HCT116 (cell line): Measurements from ENCODE around the gene CYTL1. TPM values are rescaled to one million over a fixed set of nuclear protein-coding genes. Genes with fewer than 3 reads are reported as not detected.

Experiments
- ATAC-seq: fragments of 200-7000 bp; cut with Tn5 transposase; 2 replicates; pipeline ENCODE4 v1.9.1; 2020; ENCODE audit warnings: mild to moderate bottlenecking, moderate library complexity
- BruUV-seq: library from RNA; stranded (reverse); fragments of 400-500 nt; replicated peaks from 2 replicates; lab custom pipeline; 2021; lab: Mats Ljungman, UMichigan
- CTCF ChIA-PET: fragments of 300-600 bp; sonication (Branson Sonifier 250); formaldehyde crosslinking; loops from one replicate; lab custom pipeline; 2021; ENCODE audit warnings: antibody characterized with exemption; lab: Charles Lee
- POLR2A ChIA-PET: fragments of 300-600, 350-600 bp; sonication (Branson Sonifier 250); formaldehyde crosslinking; loops from one replicate; lab custom pipeline; 2021; ENCODE audit warnings: antibody characterized with exemption; lab: Charles Lee
- RAD21 ChIA-PET, 2 experiments: fragments of 300-600 bp; sonication (Branson Sonifier 250); formaldehyde crosslinking; loops; one replicate each; lab custom pipeline; 2023; ENCODE audit warnings: low total read pairs in 2 of 2; ENCODE audit not compliant: uncharacterized antibody in 2 of 2, unreplicated experiment in 2 of 2, low non-redundant PET in 1 of 2; lab: Charles Lee
- DNase-seq: peaks from one replicate; pipeline ENCODE4 v3.0.0-alpha.2; 2010; ENCODE audit warnings: low read depth, low spot score
- H2AFZ ChIP-seq: fragments of 200-600 bp; shearing (Covaris generic), sonication (generic); 2 replicates; pipeline ENCODE4 v1.6.1; 2017; ENCODE audit warnings: low read depth, mixed run types, mixed read lengths, antibody characterized with exemption, low read length; ENCODE audit not compliant: poor library complexity, severe bottlenecking
- H3K27ac ChIP-seq: 2 replicates; pipeline ENCODE4 v1.5.1; 2012; ENCODE audit warnings: low read depth, low read length
- H3K27me3 ChIP-seq: fragments of 200-600 bp; sonication (generic); 2 replicates; pipeline ENCODE4 v1.6.1; 2016; ENCODE audit warnings: mixed run types, low read length, mixed read lengths; ENCODE audit not compliant: insufficient read depth
- H3K36me3 ChIP-seq, 2 experiments: fragments of 200-500 bp in 1 of 2; fragments of 200-600 bp in 1 of 2; sonication (Bioruptor generic) in 1 of 2; sonication (generic) in 1 of 2; 2 replicates each; pipeline versions ENCODE4 v1.5.1 to v1.6.1; 2014 to 2016; ENCODE audit warnings: low read length in 2 of 2, inconsistent platforms in 1 of 2, mixed read lengths in 1 of 2, mixed run types in 1 of 2; ENCODE audit not compliant: insufficient read depth in 2 of 2, control insufficient read depth in 1 of 2
- H3K4me1 ChIP-seq, 2 experiments: fragments of 200-600 bp in 1 of 2; sonication (generic) in 1 of 2; 2 replicates each; pipeline versions ENCODE4 v1.5.1 to v1.6.1; 2012 to 2017; ENCODE audit warnings: low read length in 2 of 2, inconsistent platforms in 1 of 2, mild to moderate bottlenecking in 1 of 2, mixed read lengths in 1 of 2, mixed run types in 1 of 2, moderate library complexity in 1 of 2; ENCODE audit not compliant: insufficient read depth in 2 of 2, control insufficient read depth in 1 of 2
- H3K4me2 ChIP-seq: fragments of 200-600 bp; sonication (generic); 2 replicates; pipeline ENCODE4 v1.6.1; 2017; ENCODE audit warnings: mixed run types, low read length, mixed read lengths
- H3K4me3 ChIP-seq, 2 experiments: fragments of 200-600 bp in 1 of 2; sonication (generic) in 1 of 2; replicated peaks in 1 of 2; 2 replicates each; pipeline ENCODE4 v1.5.1; 2011 to 2016; ENCODE audit warnings: low read length in 2 of 2, control low read depth in 1 of 2, low read depth in 1 of 2, mild to moderate bottlenecking in 1 of 2, mixed read lengths in 1 of 2, mixed run types in 1 of 2
- H3K79me2 ChIP-seq: fragments of 200-600 bp; sonication (generic); 2 replicates; pipeline ENCODE4 v1.6.1; 2017; ENCODE audit warnings: mild to moderate bottlenecking, mixed run types, low read length, moderate library complexity, mixed read lengths; ENCODE audit not compliant: insufficient read depth
- H3K9ac ChIP-seq: fragments of 200-600 bp; sonication (generic); 2 replicates; pipeline ENCODE4 v1.6.1; 2016; ENCODE audit warnings: low read length, mixed read lengths
- H3K9me2 ChIP-seq: fragments of 200-600 bp; sonication (generic), shearing (Covaris generic); 2 replicates; pipeline ENCODE4 v1.6.1; 2017; ENCODE audit warnings: mixed run types, mild to moderate bottlenecking, moderate library complexity; ENCODE audit not compliant: insufficient read depth
- H3K9me3 ChIP-seq, 2 experiments: fragments of 200-500 bp in 1 of 2; fragments of 200-600 bp in 1 of 2; sonication (Bioruptor generic) in 1 of 2; sonication (generic) in 1 of 2; 2 replicates each; pipeline ENCODE4 v1.6.1; 2014 to 2017; ENCODE audit warnings: low read length in 2 of 2, mixed read lengths in 2 of 2, inconsistent platforms in 1 of 2, low read depth in 1 of 2, mild to moderate bottlenecking in 1 of 2, mixed run types in 1 of 2, moderate library complexity in 1 of 2; ENCODE audit not compliant: control insufficient read depth in 1 of 2, insufficient read depth in 1 of 2
- H4K20me1 ChIP-seq: fragments of 200-600 bp; sonication (generic), shearing (Covaris generic); 2 replicates; pipeline ENCODE4 v1.6.1; 2017; ENCODE audit warnings: mixed run types, mild to moderate bottlenecking, moderate library complexity; ENCODE audit not compliant: insufficient read depth
- CBX3 ChIP-seq: IDR thresholded peaks from 2 replicates; pipeline ENCODE4 v1.6.1; 2012; ENCODE audit warnings: low read depth
- EGR1 ChIP-seq: IDR thresholded peaks from 2 replicates; pipeline ENCODE4 v1.6.1; 2012; ENCODE audit warnings: low read depth
- ELF1 ChIP-seq: IDR thresholded peaks from 2 replicates; pipeline ENCODE4 v1.6.1; 2012; ENCODE audit warnings: low read depth, borderline replicate concordance
- EZH2 ChIP-seq: fragments of 200-600 bp; sonication (generic); IDR thresholded peaks from 2 replicates; pipeline ENCODE4 v1.6.1; 2017; ENCODE audit warnings: antibody characterized with exemption, mixed run types
- POLR2A ChIP-seq: IDR thresholded peaks from 2 replicates; pipeline ENCODE4 v1.7.0; 2011; ENCODE audit warnings: borderline replicate concordance; ENCODE audit not compliant: insufficient read depth, insufficient read length; ENCODE audit errors: extremely low read depth
- POLR2AphosphoS5 ChIP-seq: IDR thresholded peaks from 2 replicates; pipeline ENCODE4 v1.6.1; 2011; ENCODE audit warnings: mild to moderate bottlenecking, low read depth, low read length, moderate library complexity
- RAD21 ChIP-seq: IDR thresholded peaks from 2 replicates; pipeline ENCODE4 v1.6.1; 2012; ENCODE audit warnings: low read depth, mild to moderate bottlenecking
- SIN3A ChIP-seq: IDR thresholded peaks from 2 replicates; pipeline ENCODE4 v1.6.1; 2012; ENCODE audit warnings: low read depth
- SP1 ChIP-seq: IDR thresholded peaks from 2 replicates; pipeline ENCODE4 v1.6.1; 2012; ENCODE audit warnings: low read depth
- SRF ChIP-seq: IDR thresholded peaks from 2 replicates; pipeline ENCODE4 v1.6.1; 2012; ENCODE audit warnings: low read depth
- YY1 ChIP-seq: IDR thresholded peaks from 2 replicates; pipeline ENCODE4 v1.6.1; 2011; ENCODE audit warnings: low read length, low read depth, moderate library complexity, mild to moderate bottlenecking; ENCODE audit not compliant: insufficient replicate concordance; ENCODE audit errors: extremely low read depth
- ZFX ChIP-seq: fragments of 450-650 bp; IDR thresholded peaks from 2 replicates; pipeline ENCODE4 v1.6.1; 2017
- ZNF274 ChIP-seq: fragments of 200-500 bp; sonication (Bioruptor generic); IDR thresholded peaks from 2 replicates; pipeline ENCODE4 v1.6.1; 2014; ENCODE audit warnings: mild to moderate bottlenecking, low read depth, low read length, inconsistent platforms
- intact Hi-C: fragments of 100-400 bp; cut with micrococcal nuclease; formaldehyde crosslinking; loops from 2 replicates; pipeline ENCODE4 v1.10.0; 2022
- total RNA-seq: library from RNA; stranded (reverse); gene quantifications from one replicate; pipeline ENCODE4 v1.2.1, GENCODE V29; 2021; ENCODE audit not compliant: unreplicated experiment
- TF ChIP-seq, protein P1 (sequence below): IDR thresholded peaks from 2 replicates; pipeline ENCODE4 v1.6.1; 2011; ENCODE audit warnings: mild to moderate bottlenecking, low read length, moderate library complexity; ENCODE audit not compliant: insufficient replicate concordance; ENCODE audit errors: extremely low read depth
- TF ChIP-seq, protein P2 (sequence below): IDR thresholded peaks from 2 replicates; pipeline ENCODE4 v1.6.1; 2012; ENCODE audit warnings: low read depth
- TF ChIP-seq, protein P3 (sequence below): IDR thresholded peaks from 2 replicates; pipeline ENCODE4 v1.6.1; 2012

CYTL1 gene
- total RNA-seq, 1 experiment from 2014 or later = not detected

DNA sequence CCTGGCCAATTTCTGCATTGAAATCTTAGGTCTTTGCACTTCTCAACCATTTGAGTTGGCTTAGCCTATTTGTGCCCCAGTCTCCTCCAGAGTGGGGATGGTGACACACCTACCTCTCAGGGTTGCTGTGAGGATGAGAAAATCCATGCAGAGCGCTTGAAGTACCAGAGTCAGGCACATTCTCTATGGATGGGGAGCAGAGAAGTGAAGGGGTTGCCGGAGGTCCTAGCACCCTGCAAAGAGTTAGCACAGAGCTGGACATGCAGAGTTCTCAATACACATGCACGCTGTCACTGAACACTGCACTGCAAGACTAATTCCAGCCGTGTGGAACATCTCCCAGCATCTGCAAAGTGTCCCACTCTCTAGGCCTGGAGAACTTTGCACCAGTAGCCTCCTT lies 29.5 kb upstream of the CYTL1 start:
- no peaks in the 10 kb centered on the region for H3K79me2 ChIP-seq
- POLR2A ChIA-PET = no interaction called here

More for the DNA sequence above, 29.5 kb upstream of the CYTL1 start:
- H3K36me3 ChIP-seq = no peaks in the 10 kb centered on the region
- H3K9me2 ChIP-seq = no peaks in the 10 kb centered on the region
- intact Hi-C loops = no loop called here
- no peak overlapping the region for H3K4me2 ChIP-seq
- no peak for TF ChIP-seq SIN3A
- no peak for TF ChIP-seq EGR1
- TF ChIP-seq POLR2A = no peak
- TF ChIP-seq ZNF274 = no peak
- TF ChIP-seq, protein P1, sequence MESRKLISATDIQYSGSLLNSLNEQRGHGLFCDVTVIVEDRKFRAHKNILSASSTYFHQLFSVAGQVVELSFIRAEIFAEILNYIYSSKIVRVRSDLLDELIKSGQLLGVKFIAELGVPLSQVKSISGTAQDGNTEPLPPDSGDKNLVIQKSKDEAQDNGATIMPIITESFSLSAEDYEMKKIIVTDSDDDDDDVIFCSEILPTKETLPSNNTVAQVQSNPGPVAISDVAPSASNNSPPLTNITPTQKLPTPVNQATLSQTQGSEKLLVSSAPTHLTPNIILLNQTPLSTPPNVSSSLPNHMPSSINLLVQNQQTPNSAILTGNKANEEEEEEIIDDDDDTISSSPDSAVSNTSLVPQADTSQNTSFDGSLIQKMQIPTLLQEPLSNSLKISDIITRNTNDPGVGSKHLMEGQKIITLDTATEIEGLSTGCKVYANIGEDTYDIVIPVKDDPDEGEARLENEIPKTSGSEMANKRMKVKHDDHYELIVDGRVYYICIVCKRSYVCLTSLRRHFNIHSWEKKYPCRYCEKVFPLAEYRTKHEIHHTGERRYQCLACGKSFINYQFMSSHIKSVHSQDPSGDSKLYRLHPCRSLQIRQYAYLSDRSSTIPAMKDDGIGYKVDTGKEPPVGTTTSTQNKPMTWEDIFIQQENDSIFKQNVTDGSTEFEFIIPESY = no peak
- no peak for TF ChIP-seq RAD21
- no peak for TF ChIP-seq CBX3
- TF ChIP-seq SP1 = no peak
- TF ChIP-seq YY1 = no peak
- no peak for TF ChIP-seq EZH2
- TF ChIP-seq, protein P2, sequence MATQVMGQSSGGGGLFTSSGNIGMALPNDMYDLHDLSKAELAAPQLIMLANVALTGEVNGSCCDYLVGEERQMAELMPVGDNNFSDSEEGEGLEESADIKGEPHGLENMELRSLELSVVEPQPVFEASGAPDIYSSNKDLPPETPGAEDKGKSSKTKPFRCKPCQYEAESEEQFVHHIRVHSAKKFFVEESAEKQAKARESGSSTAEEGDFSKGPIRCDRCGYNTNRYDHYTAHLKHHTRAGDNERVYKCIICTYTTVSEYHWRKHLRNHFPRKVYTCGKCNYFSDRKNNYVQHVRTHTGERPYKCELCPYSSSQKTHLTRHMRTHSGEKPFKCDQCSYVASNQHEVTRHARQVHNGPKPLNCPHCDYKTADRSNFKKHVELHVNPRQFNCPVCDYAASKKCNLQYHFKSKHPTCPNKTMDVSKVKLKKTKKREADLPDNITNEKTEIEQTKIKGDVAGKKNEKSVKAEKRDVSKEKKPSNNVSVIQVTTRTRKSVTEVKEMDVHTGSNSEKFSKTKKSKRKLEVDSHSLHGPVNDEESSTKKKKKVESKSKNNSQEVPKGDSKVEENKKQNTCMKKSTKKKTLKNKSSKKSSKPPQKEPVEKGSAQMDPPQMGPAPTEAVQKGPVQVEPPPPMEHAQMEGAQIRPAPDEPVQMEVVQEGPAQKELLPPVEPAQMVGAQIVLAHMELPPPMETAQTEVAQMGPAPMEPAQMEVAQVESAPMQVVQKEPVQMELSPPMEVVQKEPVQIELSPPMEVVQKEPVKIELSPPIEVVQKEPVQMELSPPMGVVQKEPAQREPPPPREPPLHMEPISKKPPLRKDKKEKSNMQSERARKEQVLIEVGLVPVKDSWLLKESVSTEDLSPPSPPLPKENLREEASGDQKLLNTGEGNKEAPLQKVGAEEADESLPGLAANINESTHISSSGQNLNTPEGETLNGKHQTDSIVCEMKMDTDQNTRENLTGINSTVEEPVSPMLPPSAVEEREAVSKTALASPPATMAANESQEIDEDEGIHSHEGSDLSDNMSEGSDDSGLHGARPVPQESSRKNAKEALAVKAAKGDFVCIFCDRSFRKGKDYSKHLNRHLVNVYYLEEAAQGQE = no peak
- TF ChIP-seq POLR2AphosphoS5 = no peak
- no peak for TF ChIP-seq ZFX
- TF ChIP-seq, protein P3, sequence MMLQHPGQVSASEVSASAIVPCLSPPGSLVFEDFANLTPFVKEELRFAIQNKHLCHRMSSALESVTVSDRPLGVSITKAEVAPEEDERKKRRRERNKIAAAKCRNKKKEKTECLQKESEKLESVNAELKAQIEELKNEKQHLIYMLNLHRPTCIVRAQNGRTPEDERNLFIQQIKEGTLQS = no peak
- no peak for TF ChIP-seq SRF
- TF ChIP-seq ELF1 = no peak
- H3K4me3 ChIP-seq = no peak overlapping the region
- no peak overlapping the region for H3K9ac ChIP-seq
- ChIA-PET CTCF (no interaction called here), RAD21 (no interaction called here)
- peaks cover 4% of the 10 kb centered on the region; the same call in 1 of the 2 replicates for H3K27me3 ChIP-seq
- ATAC-seq (no peak), DNase-seq (no peak)
- no peak overlapping the region for H3K27ac ChIP-seq
- no peak overlapping the region for H2AFZ ChIP-seq
- no TSS peak for BruUV-seq
- no peaks in the 10 kb centered on the region for H3K4me1 ChIP-seq
- H4K20me1 ChIP-seq = no peaks in the 10 kb centered on the region
- no peaks in the 10 kb centered on the region for H3K9me3 ChIP-seq
